ENCODE results near the gene STH. TPM values are rescaled to one million over a fixed set of nuclear protein-coding genes. Genes with fewer than 3 reads are reported as not detected.

The STH gene
- total and polyA plus RNA-seq, 10 of the 15 experiments (the other 5 are each of a cell fraction or from before 2014, with no cell fraction given), result not detected

- ATAC-seq (no peak), DNase-seq (ENCODE audit: low read depth, low spot score) (no peak), FAIRE-seq (no peak)
- intact Hi-C loops (cut with micrococcal nuclease; ENCODE audit: unreplicated experiment) (no loop called here), in situ Hi-C loops (cut with MboI) (no loop called here)
- RAD21 ChIA-PET (ENCODE audit: unreplicated experiment), result no interaction called here
- no peaks in the 10 kb centered on the region for H3K79me2 ChIP-seq (ENCODE audit: control insufficient read depth, insufficient read depth, low read length)
- no peaks in the 10 kb centered on the region for H4K20me1 ChIP-seq (ENCODE audit: control insufficient read depth, insufficient read depth)
- SMC1A ChIA-PET (ENCODE audit: uncharacterized antibody, unreplicated experiment), result no interaction called here
- H3K9me3 ChIP-seq (replicated peaks; ENCODE audit: control insufficient read depth, insufficient read depth, low read length), result no peaks in the 10 kb centered on the region
- WGBS (ENCODE audit: insufficient coverage, insufficient replicate concordance, low lambda C conversion rate, missing lambda C conversion rate), result 74% methylated on average over 12 of the region's 12 CpGs
- H3K4me2 ChIP-seq (ENCODE audit: control insufficient read depth, insufficient read depth), result no peak overlapping the region
- CTCF ChIA-PET, result no interaction called here
- POLR2A ChIA-PET, result no interaction called here
- no peaks in the 10 kb centered on the region for H3K27me3 ChIP-seq (replicated peaks in 1 of 2; ENCODE audit: control insufficient read depth in 2 of 2, insufficient read depth in 2 of 2, low read length in 1 of 2)
- no peak overlapping the region for H3K27ac ChIP-seq (ENCODE audit: control insufficient read depth, insufficient read depth)
- no peak overlapping the region for H3K9ac ChIP-seq (ENCODE audit: control insufficient read depth, insufficient read depth, low read length)
- no peaks in the 10 kb centered on the region for H3K36me3 ChIP-seq (ENCODE audit: control insufficient read depth in 2 of 2, insufficient read depth in 2 of 2, low read length in 1 of 2)
- H2AFZ ChIP-seq (ENCODE audit: control insufficient read depth, low read depth, low read length), result no peak overlapping the region
- no peak overlapping the region for H3K4me3 ChIP-seq
- TF ChIP-seq EGR1 (IDR thresholded peaks at IDR 0.05; ENCODE audit: borderline replicate concordance in 1 of 2, low read depth in 2 of 2, low read length in 2 of 2) (no peak), MTA3 (IDR thresholded peaks at IDR 0.05; ENCODE audit: borderline replicate concordance, low read length) (no peak), BHLHE40 (IDR thresholded peaks at IDR 0.05; ENCODE audit: borderline replicate concordance in 1 of 2, low read depth in 2 of 2, low read length in 1 of 2) (no peak), RCOR1 (conservative IDR thresholded peaks at IDR 0.05; ENCODE audit: low read depth, low read length) (no peak), MYC (IDR thresholded peaks at IDR 0.05; ENCODE audit: insufficient read depth, insufficient read length, insufficient replicate concordance, low read length, severe bottlenecking) (no peak), SMARCA5 (IDR thresholded peaks at IDR 0.05) (no peak), ZBTB11 (CRISPR knock-in tag; IDR thresholded peaks at IDR 0.05) (no peak), ZNF24 (IDR thresholded peaks at IDR 0.05) (no peak), RB1 (IDR thresholded peaks at IDR 0.05; ENCODE audit: borderline replicate concordance) (no peak), CEBPZ (IDR thresholded peaks at IDR 0.05; ENCODE audit: low read depth, low read length) (no peak), SMC3 (IDR thresholded peaks at IDR 0.05; ENCODE audit: borderline replicate concordance, low read length) (no peak), HCFC1 (IDR thresholded peaks at IDR 0.05; ENCODE audit: low read length) (no peak), ZNF384 (IDR thresholded peaks at IDR 0.05; ENCODE audit: borderline replicate concordance, low read depth, low read length) (no peak), TCF7 (IDR thresholded peaks at IDR 0.05; ENCODE audit: borderline replicate concordance) (no peak), FOXK2 (IDR thresholded peaks at IDR 0.05) (no peak), PAX8 (IDR thresholded peaks at IDR 0.05) (no peak), TCF12 (IDR thresholded peaks at IDR 0.05; ENCODE audit: low read depth, low read length) (no peak), NR2C2 (IDR thresholded peaks at IDR 0.05; ENCODE audit: borderline replicate concordance, control insufficient read depth, insufficient read length, low read depth) (no peak)
- BruUV-seq (replicated peaks), result no TSS peak
- no peaks in the 10 kb centered on the region for H3K4me1 ChIP-seq (ENCODE audit: control insufficient read depth, insufficient read depth, low read length)
Observed at GRCh38 chr17:45962221-45962972, 36.7 kb upstream of the STH start.

Measured in GM12878 (cell line).